Esophagus muscularis mucosa (tissue), 4 donors: ENCODE data around the gene NDUFS7. TPM values are rescaled to one million over a fixed set of nuclear protein-coding genes. Genes with fewer than 3 reads are reported as not detected.

Source experiments
- DNase-seq: peaks from one replicate; pipeline ENCODE4 v3.0.0-alpha.2; 2017; ENCODE audit errors: extremely low spot score
- H3K27ac ChIP-seq, 4 donors: fragments of 200-600 bp; sonication (generic); replicated peaks in 1 of 4; 1 replicate in 3 of 4; 2 replicates in 1 of 4; pipeline ENCODE4 v1.5.1; 2016 to 2019; ENCODE audit warnings: mild to moderate bottlenecking in 1 of 4
- H3K27me3 ChIP-seq, 4 donors: fragments of 200-600 bp; sonication (generic); one replicate each; pipeline versions ENCODE4 v1.5.1 to v1.6.0; 2016 to 2019
- H3K36me3 ChIP-seq, 4 donors: fragments of 200-600 bp; sonication (generic); one replicate each; pipeline ENCODE4 v1.5.1; 2016 to 2019
- H3K4me1 ChIP-seq, 4 donors: fragments of 200-600 bp; sonication (generic); one replicate each; pipeline ENCODE4 v1.5.1; 2016 to 2019
- H3K4me3 ChIP-seq, 4 donors: fragments of 200-600 bp; sonication (generic); 1 replicate in 2 of 4; 2 replicates in 2 of 4; pipeline ENCODE4 v1.5.1; 2016 to 2019; ENCODE audit warnings: mild to moderate bottlenecking in 4 of 4, moderate library complexity in 1 of 4
- H3K9me3 ChIP-seq, 4 donors: fragments of 200-600 bp; sonication (generic); 1 replicate in 3 of 4; 2 replicates in 1 of 4; pipeline ENCODE4 v1.5.1; 2016 to 2019
- EP300 ChIP-seq: sonication (generic); formaldehyde crosslinking; IDR thresholded peaks from one replicate; pipeline ENCODE4 v1.6.1; 2017; ENCODE audit warnings: antibody characterized with exemption
- POLR2A ChIP-seq: fragments of 450-650 bp; IDR thresholded peaks from one replicate; pipeline ENCODE4 v1.6.1; 2017; ENCODE audit warnings: antibody characterized with exemption, moderate library complexity, mild to moderate bottlenecking, low read depth
- POLR2AphosphoS5 ChIP-seq, 2 donors: sonication (generic); formaldehyde crosslinking; IDR thresholded peaks; one replicate each; pipeline ENCODE4 v1.6.1; 2017; ENCODE audit warnings: antibody characterized with exemption in 2 of 2
- WGBS: methylation state at CpG from one replicate; pipeline ENCODE4 v1.1.5; 2018; 5-methylcytosine and 5-hydroxymethylcytosine counted together
- intact Hi-C: fragments of 100-400 bp; cut with DNase I; formaldehyde crosslinking; loops from one replicate; pipeline ENCODE4 v1.15.1; 2023
- total RNA-seq, 4 donors: library from RNA; depleted of rRNA; stranded (reverse); fragments of >200 nt; gene quantifications; one replicate each; pipeline versions ENCODE4 v1.1.0 to v1.2.1, GENCODE V29; 2016
- TF ChIP-seq, protein P1 (sequence below), 3 experiments: fragments of 200-600 bp in 2 of 3; fragments of 450-650 bp in 1 of 3; sonication (generic) in 2 of 3; IDR thresholded peaks; one replicate each; pipeline ENCODE4 v1.5.1; 2017 to 2019; ENCODE audit warnings: antibody characterized with exemption in 3 of 3, mild to moderate bottlenecking in 2 of 3, moderate library complexity in 1 of 3

NDUFS7 gene
- total RNA-seq, 4 donors from 2014 or later = 85.6 to 110 (median 89.4) TPM

GRCh38 chr19:1424192-1424955 is 40.7 kb downstream of the NDUFS7 start:
- H3K4me3 ChIP-seq = no peak overlapping the region
- H3K27ac ChIP-seq = no peak overlapping the region
- H3K9me3 ChIP-seq = no peaks in the 10 kb centered on the region
- intact Hi-C loops = no loop called here
- TF ChIP-seq, protein P1, sequence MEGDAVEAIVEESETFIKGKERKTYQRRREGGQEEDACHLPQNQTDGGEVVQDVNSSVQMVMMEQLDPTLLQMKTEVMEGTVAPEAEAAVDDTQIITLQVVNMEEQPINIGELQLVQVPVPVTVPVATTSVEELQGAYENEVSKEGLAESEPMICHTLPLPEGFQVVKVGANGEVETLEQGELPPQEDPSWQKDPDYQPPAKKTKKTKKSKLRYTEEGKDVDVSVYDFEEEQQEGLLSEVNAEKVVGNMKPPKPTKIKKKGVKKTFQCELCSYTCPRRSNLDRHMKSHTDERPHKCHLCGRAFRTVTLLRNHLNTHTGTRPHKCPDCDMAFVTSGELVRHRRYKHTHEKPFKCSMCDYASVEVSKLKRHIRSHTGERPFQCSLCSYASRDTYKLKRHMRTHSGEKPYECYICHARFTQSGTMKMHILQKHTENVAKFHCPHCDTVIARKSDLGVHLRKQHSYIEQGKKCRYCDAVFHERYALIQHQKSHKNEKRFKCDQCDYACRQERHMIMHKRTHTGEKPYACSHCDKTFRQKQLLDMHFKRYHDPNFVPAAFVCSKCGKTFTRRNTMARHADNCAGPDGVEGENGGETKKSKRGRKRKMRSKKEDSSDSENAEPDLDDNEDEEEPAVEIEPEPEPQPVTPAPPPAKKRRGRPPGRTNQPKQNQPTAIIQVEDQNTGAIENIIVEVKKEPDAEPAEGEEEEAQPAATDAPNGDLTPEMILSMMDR (IDR thresholded peaks at IDR 0.05) = no peak
- H3K27me3 ChIP-seq = no peaks in the 10 kb centered on the region
- DNase-seq = no peak
- WGBS = 86% methylated on average over 35 of the region's 42 CpGs
- peaks cover 47 to 99% (median 91%) of the 10 kb centered on the region in 4 donors for H3K36me3 ChIP-seq
- peaks cover 0 to 4% (median 0%) of the 10 kb centered on the region in 4 donors for H3K4me1 ChIP-seq

GRCh38 chr19:1425102-1425837 is 41.6 kb downstream of the NDUFS7 start:
- Histone ChIP-seq H3K4me3 (no peak overlapping the region), H3K27me3 (no peaks in the 10 kb centered on the region), H3K27ac (no peak overlapping the region), H3K36me3 (peaks cover 50 to 99% (median 95%) of the 10 kb centered on the region in 4 donors), H3K4me1 (peaks cover 0 to 10% (median 0%) of the 10 kb centered on the region in 4 donors), H3K9me3 (no peaks in the 10 kb centered on the region)
- TF ChIP-seq POLR2A (no peak), POLR2AphosphoS5 (IDR thresholded peaks at IDR 0.05) (no peak), EP300 (no peak)
- TF ChIP-seq, protein P1 (IDR thresholded peaks at IDR 0.05) = no peak
- no peak for DNase-seq
- WGBS = 90% methylated on average over 30 of the region's 33 CpGs
- intact Hi-C loops = no loop called here

DNA sequence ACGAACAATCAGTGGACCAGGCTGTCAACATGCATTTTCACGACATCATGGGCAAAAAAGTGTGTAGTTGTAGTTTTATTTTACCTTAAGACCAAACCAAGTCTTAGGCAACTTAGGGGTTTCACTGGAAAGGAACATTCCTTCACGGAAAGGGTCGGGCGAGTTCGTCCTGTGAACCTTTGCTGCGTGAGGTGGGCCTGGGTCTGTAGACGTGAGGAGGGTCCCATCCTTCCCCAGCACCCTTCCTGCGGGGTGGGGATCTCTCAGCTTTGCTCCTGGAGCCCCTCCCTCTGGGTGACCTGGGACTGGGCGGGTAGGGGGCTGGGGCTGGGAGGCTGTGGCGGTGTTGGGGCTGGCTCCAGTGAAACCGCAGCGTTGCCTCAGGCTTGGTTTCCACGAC is 42.2 kb downstream of the NDUFS7 start:
- TF ChIP-seq POLR2A = no peak
- TF ChIP-seq POLR2AphosphoS5 (IDR thresholded peaks at IDR 0.05) = no peak
- Histone ChIP-seq H3K27ac (no peak overlapping the region), H3K4me1 (peaks cover 0 to 12% (median 0%) of the 10 kb centered on the region in 4 donors), H3K27me3 (no peaks in the 10 kb centered on the region), H3K36me3 (peaks cover 55 to 99% (median 95%) of the 10 kb centered on the region in 4 donors), H3K9me3 (no peaks in the 10 kb centered on the region), H3K4me3 (no peak overlapping the region)
- intact Hi-C loops = no loop called here
- DNase-seq = no peak
- 100% methylated on average over 3 of the region's 14 CpGs for WGBS

GRCh38 chr19:1426736-1427135 is 43.0 kb downstream of the NDUFS7 start:
- TF ChIP-seq POLR2A (no peak), EP300 (no peak), POLR2AphosphoS5 (IDR thresholded peaks at IDR 0.05) (no peak)
- TF ChIP-seq, protein P1 (IDR thresholded peaks at IDR 0.05) = no peak
- H3K9me3 ChIP-seq = no peaks in the 10 kb centered on the region
- H3K4me3 ChIP-seq = no peak overlapping the region
- no peak for DNase-seq
- no peaks in the 10 kb centered on the region for H3K27me3 ChIP-seq
- WGBS = 79% methylated on average over 8 of the region's 9 CpGs
- H3K4me1 ChIP-seq = peaks cover 0 to 12% (median 0%) of the 10 kb centered on the region in 4 donors
- intact Hi-C loops = no loop called here
- H3K36me3 ChIP-seq = peaks cover 62 to 99% (median 95%) of the 10 kb centered on the region in 4 donors
- H3K27ac ChIP-seq = no peak overlapping the region

- TF ChIP-seq, protein P1 (IDR thresholded peaks at IDR 0.05) = no peak
- TF ChIP-seq POLR2A (no peak), POLR2AphosphoS5 (IDR thresholded peaks at IDR 0.05) (no peak), EP300 (no peak)
- 88% methylated on average over 21 of the region's 27 CpGs for WGBS
- Histone ChIP-seq H3K36me3 (peaks cover 62 to 99% (median 95%) of the 10 kb centered on the region in 4 donors), H3K9me3 (no peaks in the 10 kb centered on the region), H3K4me1 (peaks cover 0 to 12% (median 0%) of the 10 kb centered on the region in 4 donors), H3K4me3 (no peak overlapping the region), H3K27me3 (no peaks in the 10 kb centered on the region), H3K27ac (no peak overlapping the region)
- intact Hi-C loops = no loop called here
- no peak for DNase-seq
Observed at GRCh38 chr19:1427221-1427920, 43.7 kb downstream of the NDUFS7 start.
